HG02798 (cell line): Measurements from ENCODE around the gene PCDHGA6.
"Not testable (repeated sequence)": the region's sequence is repeated elsewhere in the genome, so short reads cannot be mapped to it uniquely, and the experiment has no call there.

Experiments
- ATAC-seq: cut with Tn5 transposase; IDR thresholded peaks from one replicate; pipeline ENCODE4 v1.9.1; 2021; ENCODE audit warnings: mild to moderate bottlenecking; ENCODE audit not compliant: unreplicated experiment, poor library complexity

PCDHGA6 gene

DNA sequence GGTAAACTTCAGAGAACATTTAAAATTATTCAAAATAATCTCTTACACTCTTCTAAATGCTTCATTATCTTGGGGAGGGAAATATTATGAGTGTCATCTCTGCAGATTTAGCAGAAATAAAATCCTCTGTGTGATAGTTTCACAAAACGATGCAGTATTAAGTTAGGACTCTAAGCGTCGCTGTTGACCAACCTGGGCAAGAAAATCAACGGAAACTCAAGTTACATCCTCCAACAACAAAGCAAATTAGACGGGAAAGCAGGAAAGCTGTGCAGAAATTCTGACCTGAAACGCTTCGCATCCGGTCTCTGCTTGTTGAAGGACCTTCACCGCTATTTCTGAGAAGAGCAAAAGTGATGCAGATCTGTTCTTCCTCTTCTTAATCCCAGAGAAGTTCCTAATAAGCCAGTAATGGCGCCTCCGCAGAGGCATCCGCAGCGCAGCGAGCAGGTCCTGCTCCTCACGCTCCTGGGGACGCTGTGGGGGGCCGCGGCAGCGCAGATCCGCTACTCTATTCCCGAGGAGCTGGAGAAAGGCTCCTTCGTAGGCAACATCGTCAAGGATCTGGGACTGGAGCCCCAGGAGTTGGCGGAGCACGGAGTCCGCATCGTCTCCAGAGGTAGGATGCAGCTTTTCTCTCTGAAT lies at the start of gene PCDHGA6:
PCDHGA6 (plus strand) TSS at position 219 of the 645 bp plus-strand sequence; CDS start at position 412, 193 bp downstream.
- no peak for ATAC-seq

DNA sequence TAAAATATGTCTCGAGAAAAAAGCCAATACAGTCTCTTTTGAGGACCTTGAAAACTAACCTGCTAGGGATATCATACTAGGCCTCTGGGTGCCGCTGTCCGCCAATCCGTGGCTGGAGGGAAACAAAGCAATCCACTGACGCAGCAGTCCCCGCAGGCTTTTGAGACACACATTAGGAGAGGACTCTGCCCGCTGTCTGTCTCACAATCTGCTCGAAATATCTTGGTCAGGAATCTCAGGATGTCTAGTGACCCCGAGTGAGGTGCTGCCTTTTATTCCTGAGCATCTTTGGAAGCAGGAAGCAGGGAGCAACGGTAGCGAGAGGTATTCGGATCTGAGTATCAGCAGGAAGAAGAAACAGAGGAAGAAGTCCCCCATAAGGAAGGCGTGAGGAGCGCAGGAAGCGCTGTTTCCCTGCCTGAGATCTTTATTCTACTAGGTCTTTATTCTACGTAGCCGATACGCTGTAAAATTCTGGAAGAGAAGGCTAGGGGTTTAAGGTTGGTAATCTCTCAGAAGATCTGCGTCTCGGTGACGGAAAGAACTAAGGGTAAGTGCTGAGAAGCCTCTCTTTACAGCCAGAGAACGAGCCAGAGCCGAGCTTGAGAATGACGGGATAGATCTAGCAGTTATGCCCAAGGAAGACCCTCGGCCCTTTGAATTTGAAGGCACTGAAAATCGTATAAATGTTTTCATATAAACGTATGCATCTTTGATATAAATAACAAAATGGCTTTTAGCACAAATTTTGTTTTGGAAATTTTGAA lies 47.4 kb upstream of the PCDHGA6 start:
- ATAC-seq = peak; percentile 91

DNA sequence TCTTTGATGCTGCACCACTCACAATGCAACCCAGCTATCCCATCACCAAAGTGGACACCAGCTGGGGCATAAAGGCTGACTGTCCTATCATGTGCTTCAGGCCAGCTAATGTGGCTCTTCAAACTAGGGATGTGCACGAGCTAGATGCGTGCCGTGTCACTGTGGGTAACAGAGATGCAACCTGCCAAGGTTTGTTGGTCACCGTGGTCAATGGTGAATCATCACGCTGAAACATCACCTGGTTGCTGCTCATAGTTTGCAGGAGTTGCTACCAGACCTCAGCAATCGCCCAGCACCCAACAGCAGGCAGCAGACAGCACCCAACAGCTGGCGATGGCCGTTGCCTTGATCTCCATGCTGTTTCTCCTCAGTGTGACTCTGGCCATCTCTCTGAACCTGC lies 45.5 kb upstream of the PCDHGA6 start:
- no peak for ATAC-seq

DNA sequence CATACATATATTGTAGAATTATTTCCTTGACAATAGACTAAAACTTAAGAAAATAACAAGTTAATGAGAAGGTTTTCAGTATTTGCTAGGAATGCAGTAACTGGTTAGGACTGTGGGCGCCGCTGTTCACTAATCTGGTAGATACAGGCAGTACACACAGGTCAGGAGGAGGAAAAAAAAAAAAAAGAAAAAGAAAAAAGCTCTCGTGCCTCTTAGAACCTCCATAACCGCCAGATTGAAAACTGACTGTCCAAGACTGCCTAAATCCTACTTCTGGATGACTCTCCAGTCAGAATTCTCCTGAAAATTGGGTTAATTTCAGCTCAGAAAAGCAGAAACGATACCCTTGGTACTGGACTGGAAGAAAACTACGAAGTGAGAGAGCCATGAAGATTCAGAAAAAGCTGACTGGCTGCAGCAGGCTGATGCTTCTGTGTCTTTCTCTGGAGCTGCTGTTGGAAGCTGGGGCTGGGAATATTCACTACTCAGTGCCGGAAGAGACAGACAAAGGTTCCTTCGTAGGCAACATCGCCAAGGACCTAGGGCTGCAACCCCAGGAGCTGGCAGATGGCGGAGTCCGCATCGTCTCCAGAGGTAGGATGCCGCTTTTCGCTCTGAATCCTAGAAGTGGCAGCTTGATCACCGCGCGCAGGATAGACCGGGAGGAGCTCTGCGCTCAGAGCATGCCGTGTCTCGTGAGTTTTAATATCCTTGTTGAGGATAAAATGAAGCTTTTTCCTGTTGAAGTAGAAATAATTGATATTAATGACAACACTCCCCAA lies 43.2 kb upstream of the PCDHGA6 start, which contains the start of gene PCDHGA1:
PCDHGA1 (plus strand) TSS at position 216 of the 782 bp plus-strand sequence.
- peak; percentile 61 for ATAC-seq

DNA sequence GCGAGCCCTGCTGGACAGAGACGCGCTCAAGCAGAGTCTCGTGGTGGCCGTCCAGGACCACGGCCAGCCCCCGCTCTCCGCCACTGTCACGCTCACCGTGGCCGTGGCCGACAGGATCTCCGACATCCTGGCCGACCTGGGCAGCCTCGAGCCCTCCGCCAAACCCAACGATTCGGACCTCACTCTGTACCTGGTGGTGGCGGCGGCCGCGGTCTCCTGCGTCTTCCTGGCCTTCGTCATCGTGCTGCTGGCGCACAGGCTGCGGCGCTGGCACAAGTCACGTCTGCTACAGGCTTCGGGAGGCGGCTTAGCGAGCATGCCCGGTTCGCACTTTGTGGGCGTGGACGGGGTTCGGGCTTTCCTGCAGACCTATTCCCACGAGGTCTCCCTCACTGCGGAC lies 41.1 kb upstream of the PCDHGA6 start:
- ATAC-seq = not testable (repeated sequence)

DNA sequence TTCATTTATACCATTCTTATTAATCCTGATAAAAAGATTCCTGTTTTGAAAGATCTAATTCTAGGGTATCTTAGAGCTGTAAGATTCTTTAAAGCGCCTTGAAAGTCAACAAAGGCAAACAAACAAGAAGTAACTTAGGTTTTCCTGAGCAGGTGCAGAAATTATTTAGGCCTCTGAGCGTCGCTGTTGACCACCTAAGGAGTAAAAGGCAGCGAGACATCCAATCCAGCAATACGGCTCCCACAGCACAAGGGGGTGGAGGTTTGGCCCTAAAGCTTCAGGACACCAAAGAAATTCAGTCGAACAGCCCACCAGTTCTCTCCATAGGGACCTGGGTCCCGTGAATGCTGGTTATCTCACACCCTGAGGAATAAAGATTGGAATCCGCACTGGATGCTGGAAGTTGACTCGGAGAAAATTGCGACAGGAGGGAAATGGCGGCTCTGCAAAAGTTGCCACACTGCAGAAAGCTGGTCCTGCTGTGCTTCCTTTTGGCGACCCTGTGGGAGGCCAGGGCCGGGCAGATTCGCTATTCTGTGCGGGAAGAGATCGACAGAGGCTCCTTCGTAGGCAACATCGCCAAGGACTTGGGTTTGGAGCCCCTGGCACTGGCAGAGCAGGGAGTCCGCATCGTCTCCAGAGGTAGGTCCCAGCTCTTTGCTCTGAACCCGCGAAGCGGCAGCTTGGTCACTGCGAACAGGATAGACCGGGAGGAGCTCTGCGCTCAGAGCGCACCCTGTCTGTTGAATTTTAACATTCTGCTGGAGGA lies 35.0 kb upstream of the PCDHGA6 start, which contains the start of gene PCDHGA2:
PCDHGA2 (plus strand) TSS at position 223 of the 769 bp plus-strand sequence.
- ATAC-seq = no peak

DNA sequence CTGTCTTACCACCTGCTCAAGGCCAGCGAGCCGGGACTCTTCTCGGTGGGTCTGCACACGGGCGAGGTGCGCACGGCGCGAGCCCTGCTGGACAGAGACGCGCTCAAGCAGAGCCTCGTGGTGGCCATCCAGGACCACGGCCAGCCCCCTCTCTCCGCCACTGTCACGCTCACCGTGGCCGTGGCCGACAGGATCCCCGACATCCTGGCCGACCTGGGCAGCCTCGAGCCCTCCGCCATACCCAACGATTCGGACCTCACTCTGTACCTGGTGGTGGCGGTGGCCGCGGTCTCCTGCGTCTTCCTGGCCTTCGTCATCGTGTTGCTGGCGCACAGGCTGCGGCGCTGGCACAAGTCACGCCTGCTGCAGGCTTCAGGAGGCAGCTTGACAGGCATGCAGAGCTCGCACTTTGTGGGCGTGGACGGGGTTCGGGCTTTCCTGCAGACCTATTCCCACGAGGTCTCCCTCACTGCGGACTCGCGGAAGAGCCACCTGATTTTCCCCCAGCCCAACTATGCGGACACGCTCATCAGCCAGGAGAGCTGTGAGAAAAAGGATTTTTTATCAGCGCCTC lies 32.8 kb upstream of the PCDHGA6 start:
- ATAC-seq = not testable (repeated sequence)

DNA sequence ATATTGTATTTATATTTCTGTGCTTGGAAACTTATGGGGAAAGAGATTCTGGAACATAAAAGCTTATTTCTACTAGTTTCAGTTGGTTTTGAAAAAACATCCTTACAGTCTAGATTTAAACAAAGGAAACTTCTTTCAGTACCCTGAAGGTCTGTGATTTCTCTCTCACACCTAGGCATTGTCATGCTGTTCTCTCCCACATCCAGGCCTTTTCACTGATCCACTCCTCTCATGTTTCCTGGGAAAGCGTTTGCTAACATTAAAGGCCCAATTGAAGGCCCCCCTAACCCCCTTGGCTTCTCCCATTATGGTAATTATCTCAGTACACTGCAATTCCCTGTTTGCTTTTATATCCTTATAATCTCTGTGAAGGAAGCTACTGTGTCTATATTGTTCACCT lies 30.9 kb upstream of the PCDHGA6 start:
- no peak for ATAC-seq

DNA sequence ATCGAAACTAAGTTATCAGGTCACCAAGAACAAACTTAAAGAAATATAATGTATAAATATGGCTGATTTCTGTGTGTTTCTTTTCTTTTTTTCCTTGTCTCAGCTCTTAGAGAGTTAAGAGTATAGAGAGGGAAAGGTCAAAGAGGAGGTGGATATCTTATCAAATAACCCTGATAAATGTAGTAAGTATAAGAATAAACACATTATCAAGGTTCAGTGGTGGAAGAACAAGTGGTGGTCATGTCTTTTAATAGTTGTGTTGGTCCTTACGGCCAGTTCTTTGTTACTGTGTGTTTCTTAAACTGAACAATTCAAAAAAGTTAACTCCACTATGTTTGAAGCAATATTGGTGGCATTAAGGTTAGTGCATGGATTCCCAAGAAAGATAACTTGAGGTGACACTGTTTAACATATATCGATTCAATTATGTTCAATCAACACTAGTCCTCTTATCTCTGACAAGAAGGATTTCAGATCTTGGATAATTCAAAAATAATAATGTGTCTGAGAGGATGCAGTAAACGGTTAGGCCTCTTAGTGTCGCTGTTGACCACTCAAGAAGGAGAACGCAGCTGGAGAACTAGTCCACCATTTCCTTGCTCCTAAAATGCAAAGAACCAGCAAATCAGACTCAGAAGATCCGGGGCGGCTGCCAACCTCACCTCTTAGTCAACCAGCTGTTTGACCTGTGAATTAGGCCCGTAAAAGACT lies 30.3 kb upstream of the PCDHGA6 start, which contains the start of gene PCDHGA3:
PCDHGA3 (plus strand) TSS at position 588 of the 711 bp plus-strand sequence. CDS start 205 bp downstream, outside the sequence.
- no peak for ATAC-seq

DNA sequence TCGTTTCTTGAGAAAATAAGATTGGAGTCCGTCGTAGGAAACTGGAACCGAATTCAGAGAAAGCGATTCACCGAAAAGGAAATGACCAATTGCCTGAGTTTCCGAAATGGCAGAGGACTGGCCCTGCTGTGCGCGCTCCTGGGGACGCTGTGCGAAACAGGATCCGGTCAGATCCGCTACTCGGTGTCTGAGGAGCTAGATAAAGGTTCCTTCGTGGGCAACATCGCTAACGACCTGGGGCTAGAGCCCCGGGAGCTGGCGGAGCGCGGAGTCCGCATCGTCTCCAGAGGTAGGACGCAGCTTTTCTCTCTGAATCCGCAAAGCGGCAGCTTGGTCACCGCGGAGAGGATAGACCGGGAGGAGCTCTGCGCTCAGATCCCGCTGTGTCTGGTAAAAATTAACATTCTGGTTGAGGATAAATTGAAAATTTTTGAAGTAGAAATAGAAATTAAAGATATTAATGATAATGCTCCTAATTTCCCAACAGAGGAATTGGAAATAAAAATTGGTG lies 29.7 kb upstream of the PCDHGA6 start:
- ATAC-seq = no peak

DNA sequence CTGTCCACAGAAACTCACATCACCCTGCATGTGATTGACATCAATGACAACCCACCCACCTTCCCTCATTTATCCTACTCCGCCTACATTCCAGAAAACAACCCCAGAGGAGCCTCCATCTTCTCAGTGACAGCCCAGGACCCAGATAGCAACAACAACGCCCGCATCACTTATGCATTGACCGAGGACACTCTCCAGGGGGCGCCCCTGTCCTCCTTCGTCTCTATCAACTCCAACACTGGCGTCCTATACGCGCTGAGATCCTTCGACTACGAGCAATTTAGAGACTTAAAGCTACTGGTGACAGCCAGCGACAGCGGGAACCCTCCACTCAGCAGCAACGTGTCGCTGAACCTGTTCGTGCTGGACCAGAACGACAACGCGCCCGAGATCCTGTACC lies 28.4 kb upstream of the PCDHGA6 start:
- ATAC-seq = no peak

DNA sequence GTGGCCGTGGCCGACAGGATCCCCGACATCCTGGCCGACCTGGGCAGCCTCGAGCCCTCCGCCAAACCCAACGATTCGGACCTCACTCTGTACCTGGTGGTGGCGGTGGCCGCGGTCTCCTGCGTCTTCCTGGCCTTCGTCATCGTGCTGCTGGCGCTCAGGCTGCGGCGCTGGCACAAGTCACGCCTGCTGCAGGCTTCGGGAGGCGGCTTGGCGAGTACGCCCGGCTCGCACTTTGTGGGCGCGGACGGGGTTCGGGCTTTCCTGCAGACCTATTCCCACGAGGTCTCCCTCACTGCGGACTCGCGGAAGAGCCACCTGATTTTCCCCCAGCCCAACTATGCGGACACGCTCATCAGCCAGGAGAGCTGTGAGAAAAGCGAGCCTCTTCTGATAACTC lies 27.7 kb upstream of the PCDHGA6 start:
- not testable (repeated sequence) for ATAC-seq

DNA sequence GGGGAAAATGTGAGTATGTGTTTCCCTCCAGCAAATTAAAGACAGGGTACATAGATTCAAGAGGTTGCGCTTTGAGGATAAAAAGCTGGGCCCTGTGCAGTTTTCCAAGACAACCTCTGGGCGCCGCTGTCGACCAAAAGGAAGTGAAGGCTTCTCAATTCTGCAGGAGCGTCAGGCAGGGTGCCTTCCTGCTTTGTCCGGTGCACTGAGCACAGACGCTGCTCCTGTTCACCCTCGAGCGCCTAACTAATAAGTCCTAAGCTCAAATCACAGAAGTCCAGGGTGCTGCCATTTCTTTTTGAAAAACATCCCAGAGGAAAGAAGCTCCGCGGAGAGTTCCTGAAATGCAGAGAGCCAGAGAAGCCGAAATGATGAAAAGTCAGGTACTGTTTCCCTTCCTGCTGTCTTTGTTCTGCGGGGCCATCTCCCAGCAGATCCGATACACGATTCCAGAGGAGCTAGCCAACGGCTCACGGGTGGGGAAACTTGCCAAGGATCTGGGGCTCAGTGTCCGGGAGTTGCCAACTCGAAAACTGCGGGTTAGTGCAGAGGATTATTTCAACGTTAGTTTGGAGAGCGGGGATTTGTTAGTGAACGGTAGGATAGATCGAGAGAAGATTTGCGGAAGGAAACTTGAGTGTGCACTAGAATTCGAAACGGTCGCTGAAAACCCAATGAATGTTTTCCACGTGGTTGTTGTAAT lies 23.6 kb upstream of the PCDHGA6 start, which contains the start of gene PCDHGB1:
PCDHGB1 (plus strand) TSS at position 183 of the 703 bp plus-strand sequence; CDS start at position 345, 162 bp downstream.
- no peak for ATAC-seq

DNA sequence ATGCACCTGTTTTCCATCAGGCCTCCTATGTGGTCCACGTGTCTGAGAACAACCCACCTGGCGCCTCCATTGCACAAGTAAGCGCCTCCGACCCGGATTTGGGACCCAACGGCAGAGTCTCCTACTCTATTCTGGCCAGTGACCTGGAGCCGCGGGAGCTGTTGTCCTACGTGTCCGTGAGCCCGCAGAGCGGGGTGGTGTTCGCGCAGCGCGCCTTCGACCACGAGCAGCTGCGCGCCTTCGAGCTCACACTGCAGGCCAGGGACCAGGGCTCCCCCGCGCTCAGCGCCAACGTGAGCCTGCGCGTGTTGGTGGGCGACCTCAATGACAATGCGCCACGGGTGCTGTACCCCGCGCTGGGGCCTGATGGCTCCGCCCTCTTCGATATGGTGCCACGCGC lies 22.1 kb upstream of the PCDHGA6 start:
- ATAC-seq = no peak

DNA sequence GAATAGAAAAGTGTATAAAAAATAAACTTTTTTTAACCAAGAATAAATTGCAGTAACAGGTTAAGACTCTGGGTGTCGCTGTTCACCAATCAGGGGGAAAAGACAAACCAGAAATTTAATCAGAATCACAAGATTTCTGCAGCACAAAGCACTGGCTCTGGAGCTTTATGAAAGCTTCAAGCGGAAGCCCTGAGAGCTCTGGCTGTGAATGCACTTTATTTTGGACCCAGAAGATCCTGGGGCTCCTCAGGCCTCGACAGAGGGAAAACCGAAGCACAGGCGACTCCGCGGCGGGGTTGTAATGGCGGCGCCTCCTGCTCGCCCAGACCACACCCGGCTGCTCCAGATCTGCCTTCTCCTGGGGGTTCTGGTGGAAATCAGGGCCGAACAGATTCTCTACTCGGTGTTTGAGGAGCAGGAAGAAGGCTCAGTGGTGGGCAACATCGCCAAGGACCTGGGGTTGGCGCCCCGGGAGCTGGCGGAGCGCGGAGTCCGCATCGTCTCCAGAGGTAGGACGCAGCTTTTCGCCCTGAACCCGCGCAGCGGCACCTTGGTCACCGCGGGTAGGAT lies 18.7 kb upstream of the PCDHGA6 start, which contains the start of gene PCDHGA4:
PCDHGA4 (plus strand) TSS at position 122 of the 570 bp plus-strand sequence; CDS start at position 209, 87 bp downstream.
- no peak for ATAC-seq

DNA sequence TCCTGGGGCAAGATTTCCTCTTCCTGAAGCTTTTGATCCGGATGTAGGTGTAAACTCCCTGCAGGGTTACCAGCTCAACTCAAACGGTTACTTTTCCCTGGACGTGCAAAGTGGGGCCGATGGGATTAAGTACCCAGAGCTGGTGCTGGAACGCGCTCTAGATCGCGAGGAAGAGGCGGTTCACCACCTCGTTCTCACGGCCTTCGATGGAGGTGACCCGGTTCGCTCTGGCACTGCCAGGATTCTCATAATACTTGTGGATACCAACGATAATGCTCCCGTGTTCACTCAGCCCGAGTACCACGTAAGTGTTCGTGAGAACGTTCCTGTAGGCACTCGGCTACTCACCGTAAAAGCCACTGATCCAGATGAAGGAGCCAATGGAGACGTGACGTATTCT lies 18.1 kb upstream of the PCDHGA6 start:
- ATAC-seq = no peak

DNA sequence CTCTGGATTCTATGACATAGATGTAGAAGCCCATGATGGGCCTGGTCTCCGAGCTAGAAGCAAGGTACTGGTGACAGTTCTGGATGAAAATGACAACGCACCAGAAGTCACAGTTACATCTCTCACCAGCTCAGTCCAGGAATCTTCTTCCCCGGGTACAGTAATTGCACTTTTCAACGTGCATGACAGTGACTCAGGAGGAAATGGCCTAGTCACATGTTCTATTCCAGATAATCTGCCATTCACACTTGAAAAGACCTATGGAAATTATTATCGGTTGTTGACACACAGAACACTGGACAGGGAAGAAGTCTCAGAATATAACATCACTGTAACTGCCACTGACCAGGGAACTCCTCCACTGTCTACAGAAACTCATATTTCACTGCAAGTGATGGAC lies 17.6 kb upstream of the PCDHGA6 start:
- no peak for ATAC-seq

DNA sequence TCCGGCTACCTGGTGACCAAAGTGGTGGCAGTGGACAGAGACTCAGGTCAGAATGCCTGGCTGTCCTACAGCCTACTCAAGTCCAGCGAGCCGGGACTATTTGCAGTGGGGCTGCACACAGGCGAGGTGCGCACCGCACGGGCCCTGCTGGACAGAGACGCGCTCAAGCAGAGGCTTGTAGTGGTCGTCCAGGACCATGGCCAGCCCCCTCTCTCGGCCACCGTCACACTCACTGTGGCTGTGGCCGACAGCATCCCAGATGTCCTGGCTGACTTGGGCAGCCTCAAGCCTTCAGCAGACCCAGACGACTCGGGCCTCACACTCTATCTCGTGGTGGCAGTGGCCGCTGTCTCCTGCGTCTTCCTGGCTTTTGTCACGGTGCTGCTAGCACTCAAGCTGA lies 16.7 kb upstream of the PCDHGA6 start:
- no peak for ATAC-seq
